SKM-1 (cell line): ENCODE results near the gene DGKQ.

ENCODE experiments used
- DNase-seq: peaks from one replicate; lab custom pipeline; 2025; ENCODE audit not compliant: unreplicated experiment; lab: John Stamatoyannopoulos, UW

DGKQ gene

GRCh38 chr4:995311-996026, 22.1 kb upstream of the DGKQ start:
- DNase-seq = no peak

GRCh38 chr4:993111-994029, 20.0 kb upstream of the DGKQ start, which contains the start of gene SLC26A1:
TSS of gene SLC26A1 (minus strand) at chr4:993404. CDS start at chr4:991703, 1,701 bp downstream.
- no peak for DNase-seq

GRCh38 chr4:992297-993110, 19.1 kb upstream of the DGKQ start:
- DNase-seq = no peak

- DNase-seq = no peak
Observed at GRCh38 chr4:991451-992296, 18.3 kb upstream of the DGKQ start.

GRCh38 chr4:990746-991367, 17.5 kb upstream of the DGKQ start:
- DNase-seq = no peak

- DNase-seq = no peak
Observed at GRCh38 chr4:989722-990471, 16.5 kb upstream of the DGKQ start.

- no peak for DNase-seq
Observed at GRCh38 chr4:988726-989721, 15.7 kb upstream of the DGKQ start.

GRCh38 chr4:987624-988513, 14.5 kb upstream of the DGKQ start:
- no peak for DNase-seq

- DNase-seq = peak; percentile 65
Observed at GRCh38 chr4:986879-987623, 13.7 kb upstream of the DGKQ start, which contains the start of gene IDUA. TSS of gene IDUA (plus strand) at chr4:987044. CDS start at chr4:987085, 41 bp downstream.

- no peak for DNase-seq
Observed at GRCh38 chr4:986428-986878, 13.1 kb upstream of the DGKQ start.

- no peak for DNase-seq
Observed at GRCh38 chr4:985123-985830, 11.9 kb upstream of the DGKQ start.

GRCh38 chr4:984336-985054, 11.1 kb upstream of the DGKQ start:
- no peak for DNase-seq

- DNase-seq = no peak
Observed at GRCh38 chr4:982814-983213, 9.4 kb upstream of the DGKQ start.

GRCh38 chr4:982291-982690, 8.9 kb upstream of the DGKQ start:
- DNase-seq = no peak
